Prostate gland (tissue), 2 donors: ENCODE results near the gene SBNO2.

Experiments used
- POLR2A ChIP-seq: fragments of 450-650 bp; IDR thresholded peaks from one replicate; pipeline ENCODE4 v1.6.1; 2016; ENCODE audit warnings: antibody characterized with exemption, mild to moderate bottlenecking
- TF ChIP-seq, protein P1 (sequence below), 4 experiments: fragments of 200-600 bp in 2 of 4; fragments of 450-650 bp in 2 of 4; sonication (generic) in 2 of 4; IDR thresholded peaks; 1 replicate in 3 of 4; 2 replicates in 1 of 4; pipeline ENCODE4 v1.5.1; 2016 to 2019; ENCODE audit warnings: antibody characterized with exemption in 4 of 4, mild to moderate bottlenecking in 2 of 4, moderate library complexity in 2 of 4

DNA sequence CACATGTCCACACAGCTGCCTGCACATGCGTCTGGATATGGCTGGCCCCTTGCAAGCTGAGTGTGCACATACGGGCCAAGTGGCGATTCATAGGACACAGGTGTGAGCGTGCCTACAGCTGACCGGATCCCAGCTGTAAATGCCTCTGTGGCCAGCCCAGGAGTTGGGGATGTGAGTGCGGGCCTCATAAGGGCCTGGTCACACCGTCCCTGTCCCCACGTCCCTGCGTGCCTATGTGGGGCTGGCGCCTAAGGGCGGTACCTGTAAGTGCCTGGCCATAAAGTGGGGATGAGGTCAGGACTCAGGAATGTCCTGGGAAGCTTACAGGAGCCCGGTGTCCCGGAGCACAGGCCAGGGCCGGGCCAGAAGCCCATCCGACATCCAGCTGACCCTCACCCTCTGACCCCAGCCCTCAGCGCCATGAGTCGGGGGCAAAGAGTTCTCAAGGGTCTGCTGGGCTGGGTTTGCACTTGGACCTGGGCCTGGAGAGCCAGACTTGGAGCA is 108.4 kb downstream of the SBNO2 start:
- TF ChIP-seq, protein P1, sequence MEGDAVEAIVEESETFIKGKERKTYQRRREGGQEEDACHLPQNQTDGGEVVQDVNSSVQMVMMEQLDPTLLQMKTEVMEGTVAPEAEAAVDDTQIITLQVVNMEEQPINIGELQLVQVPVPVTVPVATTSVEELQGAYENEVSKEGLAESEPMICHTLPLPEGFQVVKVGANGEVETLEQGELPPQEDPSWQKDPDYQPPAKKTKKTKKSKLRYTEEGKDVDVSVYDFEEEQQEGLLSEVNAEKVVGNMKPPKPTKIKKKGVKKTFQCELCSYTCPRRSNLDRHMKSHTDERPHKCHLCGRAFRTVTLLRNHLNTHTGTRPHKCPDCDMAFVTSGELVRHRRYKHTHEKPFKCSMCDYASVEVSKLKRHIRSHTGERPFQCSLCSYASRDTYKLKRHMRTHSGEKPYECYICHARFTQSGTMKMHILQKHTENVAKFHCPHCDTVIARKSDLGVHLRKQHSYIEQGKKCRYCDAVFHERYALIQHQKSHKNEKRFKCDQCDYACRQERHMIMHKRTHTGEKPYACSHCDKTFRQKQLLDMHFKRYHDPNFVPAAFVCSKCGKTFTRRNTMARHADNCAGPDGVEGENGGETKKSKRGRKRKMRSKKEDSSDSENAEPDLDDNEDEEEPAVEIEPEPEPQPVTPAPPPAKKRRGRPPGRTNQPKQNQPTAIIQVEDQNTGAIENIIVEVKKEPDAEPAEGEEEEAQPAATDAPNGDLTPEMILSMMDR (IDR thresholded peaks at IDR 0.05), result no peak
- TF ChIP-seq POLR2A, result no peak
